Stimulated activated CD8-positive, alpha-beta memory T cell treated with anti-CD3 and anti-CD28 coated beads, Interleukin-2, amount 100 ng/mL, for 48 hours (primary cell): ENCODE data around the gene PTAFR.
A peak's percentile ranks its signal among the peaks of the same experiment; 100 is the strongest.

Source experiments
- DNase-seq, 2 donors: peaks; one replicate each; pipeline ENCODE4 v3.0.0-alpha.2; 2020; ENCODE audit warnings: low read depth in 2 of 2

PTAFR gene

GRCh38 chr1:28178690-28179485 lies 2.4 kb upstream of the PTAFR start:
- DNase-seq, result no peak

GRCh38 chr1:28175955-28176485 lies 470 bp downstream of the PTAFR start:
- DNase-seq, result no peak

- no peak for DNase-seq
Measured at GRCh38 chr1:28173980-28174297, 2.6 kb downstream of the PTAFR start.

- no peak for DNase-seq
Measured at GRCh38 chr1:28173151-28173979, 3.1 kb downstream of the PTAFR start.

GRCh38 chr1:28172713-28173150 lies 3.8 kb downstream of the PTAFR start:
- peak in 1 of 2 donors; percentile 18 for DNase-seq

GRCh38 chr1:28171246-28171645 lies 5.2 kb downstream of the PTAFR start:
- no peak for DNase-seq

GRCh38 chr1:28170001-28170596 lies 6.4 kb downstream of the PTAFR start:
- DNase-seq, result no peak

- DNase-seq, result no peak
Measured at GRCh38 chr1:28163496-28164161, 12.9 kb downstream of the PTAFR start.

- no peak for DNase-seq
Measured at GRCh38 chr1:28162151-28162550, 14.3 kb downstream of the PTAFR start.

GRCh38 chr1:28161751-28162150 lies 14.7 kb downstream of the PTAFR start:
- no peak for DNase-seq

GRCh38 chr1:28160782-28161266 lies 15.7 kb downstream of the PTAFR start:
- no peak for DNase-seq

- no peak for DNase-seq
Measured at GRCh38 chr1:28159680-28160079, 16.8 kb downstream of the PTAFR start.

- no peak for DNase-seq
Measured at GRCh38 chr1:28159243-28159642, 17.2 kb downstream of the PTAFR start.

GRCh38 chr1:28157894-28158293 lies 18.6 kb downstream of the PTAFR start:
- DNase-seq, result no peak

GRCh38 chr1:28156821-28157220 lies 19.7 kb downstream of the PTAFR start:
- no peak for DNase-seq

GRCh38 chr1:28155628-28156027 lies 20.9 kb downstream of the PTAFR start:
- DNase-seq, result no peak

- no peak for DNase-seq
Measured at GRCh38 chr1:28154078-28154594, 22.4 kb downstream of the PTAFR start.

- no peak for DNase-seq
Measured at GRCh38 chr1:28150125-28150780, 26.2 kb downstream of the PTAFR start.

- no peak for DNase-seq
Measured at GRCh38 chr1:28148880-28149195, 27.7 kb downstream of the PTAFR start.

GRCh38 chr1:28147264-28148094 lies 29.0 kb downstream of the PTAFR start:
- no peak for DNase-seq
